GM12878 (cell line): ENCODE results near the gene CTRL. TPM values are rescaled to one million over a fixed set of nuclear protein-coding genes. Genes with fewer than 3 reads are reported as not detected.

Source experiments
- ATAC-seq: fragments of 200-7000 bp; cut with Tn5 transposase; 3 replicates; pipeline ENCODE4 v1.9.1; 2020; ENCODE audit warnings: mild to moderate bottlenecking, moderate library complexity
- BruUV-seq: library from RNA; stranded (reverse); fragments of 400-500 nt; replicated peaks from 2 replicates; lab custom pipeline; 2021; lab: Mats Ljungman, UMichigan
- CTCF ChIA-PET: fragments of 300-600 bp; sonication (Branson Sonifier 250); formaldehyde crosslinking; extraction: SDS; loops from one replicate; lab custom pipeline; 2021; ENCODE audit warnings: inconsistent platforms; lab: Yijun Ruan, JAX
- POLR2A ChIA-PET: fragments of 350-600 bp; formaldehyde crosslinking; extraction: SDS; loops from one replicate; lab custom pipeline; 2021; ENCODE audit warnings: inconsistent platforms; lab: Charles Lee
- RAD21 ChIA-PET: fragments of 300-600 bp; sonication (Branson Sonifier 250); formaldehyde crosslinking; loops from one replicate; lab custom pipeline; 2023; ENCODE audit warnings: antibody characterized with exemption; ENCODE audit not compliant: unreplicated experiment; lab: Charles Lee
- SMC1A ChIA-PET: fragments of 300-600 bp; sonication (Branson Sonifier 250); formaldehyde crosslinking; loops from one replicate; lab custom pipeline; 2023; ENCODE audit not compliant: unreplicated experiment, uncharacterized antibody; lab: Charles Lee
- DNase-seq: peaks from one replicate; pipeline ENCODE4 v3.0.0-alpha.2; 2011; ENCODE audit warnings: low read depth, low spot score
- FAIRE-seq: peaks from 3 replicates; lab custom pipeline; 2011; peaks lifted over from hg19 to GRCh38; lab: Jason Lieb, UNC
- H2AFZ ChIP-seq: 2 replicates; pipeline ENCODE4 v1.6.0; 2011; ENCODE audit warnings: low read depth, low read length, control low read depth; ENCODE audit not compliant: control insufficient read depth
- H3K27ac ChIP-seq: 2 replicates; pipeline ENCODE4 v1.5.1; 2011; ENCODE audit warnings: control low read depth; ENCODE audit not compliant: control insufficient read depth, insufficient read depth
- H3K27me3 ChIP-seq, 2 experiments: replicated peaks in 1 of 2; 2 replicates each; pipeline versions ENCODE4 v1.6.0 to v1.6.1; 2011; ENCODE audit warnings: low read length in 1 of 2; ENCODE audit not compliant: control insufficient read depth in 2 of 2, insufficient read depth in 2 of 2
- H3K36me3 ChIP-seq, 2 experiments: 2 replicates each; pipeline ENCODE4 v1.5.1; 2011; ENCODE audit warnings: low read length in 1 of 2; ENCODE audit not compliant: control insufficient read depth in 2 of 2, insufficient read depth in 2 of 2
- H3K4me1 ChIP-seq: 2 replicates; pipeline ENCODE4 v1.6.1; 2011; ENCODE audit warnings: mild to moderate bottlenecking, low read length, moderate library complexity, mixed read lengths; ENCODE audit not compliant: control insufficient read depth, insufficient read depth
- H3K4me2 ChIP-seq: 2 replicates; pipeline ENCODE4 v1.6.0; 2011; ENCODE audit warnings: control low read depth; ENCODE audit not compliant: control insufficient read depth, insufficient read depth
- H3K4me3 ChIP-seq: fragments of 200-600 bp; sonication (generic); 2 replicates; pipeline ENCODE4 v1.5.1; 2016
- H3K79me2 ChIP-seq: 2 replicates; pipeline ENCODE4 v1.6.0; 2011; ENCODE audit warnings: low read length; ENCODE audit not compliant: control insufficient read depth, insufficient read depth
- H3K9ac ChIP-seq: 2 replicates; pipeline ENCODE4 v1.8.0; 2011; ENCODE audit warnings: low read length, control low read depth, mixed read lengths; ENCODE audit not compliant: control insufficient read depth, insufficient read depth
- H3K9me3 ChIP-seq: replicated peaks from 3 replicates; pipeline ENCODE4 v1.5.1; 2011; ENCODE audit warnings: mild to moderate bottlenecking, low read length; ENCODE audit not compliant: control insufficient read depth, insufficient read depth
- H4K20me1 ChIP-seq: 2 replicates; pipeline ENCODE4 v1.6.0; 2011; ENCODE audit not compliant: control insufficient read depth, insufficient read depth
- CEBPZ ChIP-seq: fragments of 150-350 bp; IDR thresholded peaks from 2 replicates; pipeline ENCODE4 v1.6.1; 2016; ENCODE audit warnings: low read depth, low read length
- DPF2 ChIP-seq: fragments of 450-650 bp; IDR thresholded peaks from 2 replicates; pipeline ENCODE4 v1.6.1; 2017; ENCODE audit warnings: mild to moderate bottlenecking
- FOS ChIP-seq: IDR thresholded peaks from 3 replicates; pipeline ENCODE4 v1.6.1; 2011; ENCODE audit warnings: borderline replicate concordance; ENCODE audit not compliant: insufficient read length; ENCODE audit errors: extremely low read depth
- HCFC1 ChIP-seq: fragments of 150-350 bp; IDR thresholded peaks from 2 replicates; pipeline ENCODE4 v1.6.1; 2014; ENCODE audit warnings: low read length
- MXI1 ChIP-seq: fragments of 150-350 bp; IDR thresholded peaks from 2 replicates; pipeline ENCODE4 v1.6.1; 2011; ENCODE audit warnings: low read depth, mild to moderate bottlenecking, inconsistent platforms, low read length, improper control_type of control experiment
- NFYA ChIP-seq: IDR thresholded peaks from 2 replicates; pipeline ENCODE4 v1.6.1; 2011; ENCODE audit warnings: low read depth, mild to moderate bottlenecking, low read length, improper control_type of control experiment, borderline replicate concordance
- NR2C2 ChIP-seq: IDR thresholded peaks from 2 replicates; pipeline ENCODE4 v1.6.1; 2011; ENCODE audit warnings: borderline replicate concordance, low read depth; ENCODE audit not compliant: control insufficient read depth, insufficient read length
- ZBTB11 ChIP-seq: fragments of 450-650 bp; formaldehyde crosslinking; IDR thresholded peaks from 2 replicates; pipeline ENCODE4 v1.5.0; 2022; ENCODE audit warnings: mild to moderate bottlenecking, missing genetic modification characterization
- ZNF384 ChIP-seq: IDR thresholded peaks from 2 replicates; pipeline ENCODE4 v1.6.1; 2012; ENCODE audit warnings: low read depth, mild to moderate bottlenecking, low read length, improper control_type of control experiment, borderline replicate concordance
- ZNF622 ChIP-seq: fragments of 450-650 bp; IDR thresholded peaks from 2 replicates; pipeline ENCODE4 v1.6.1; 2017; ENCODE audit warnings: mild to moderate bottlenecking, inconsistent platforms
- WGBS: methylation state at CpG from one replicate; pipeline ENCODE4 v1.1.6; 2016; ENCODE audit warnings: low lambda C conversion rate; ENCODE audit not compliant: insufficient replicate concordance, insufficient coverage; ENCODE audit errors: missing lambda C conversion rate; 5-methylcytosine and 5-hydroxymethylcytosine counted together
- in situ Hi-C: fragments of 300-500 bp; cut with MboI; formaldehyde crosslinking; loops from 9 replicates; pipeline ENCODE4 v1.14.3; 2018; ENCODE audit warnings: mixed read lengths
- intact Hi-C: fragments of 100-400 bp; cut with micrococcal nuclease; formaldehyde crosslinking; loops from one replicate; pipeline ENCODE4 v1.14.2; 2022; ENCODE audit not compliant: unreplicated experiment
- polyA plus RNA-seq, 11 experiments: library from polyadenylated mRNA; depleted of rRNA in 4 of 11; unstranded in 6 of 11; stranded (reverse) in 5 of 11; fragments of >200 nt; fragmentation: Nextera tagmentation in 4 of 11; fragmentation: Illumina TruSeq in 1 of 11; extraction: Ambion mirVana in 4 of 11; extraction: Trizol in 1 of 11; gene quantifications; 1 replicate in 1 of 11; 2 replicates in 10 of 11; pipeline versions ENCODE4 v1.2.1 to v1.2.3, GENCODE V29; 2011 to 2016; ENCODE audit warnings: inconsistent platforms in 2 of 11, missing spikeins in 2 of 11, low read depth in 1 of 11
- total RNA-seq, 4 experiments: library from RNA; depleted of rRNA in 3 of 4; stranded (reverse); fragments of >200 nt in 3 of 4; fragmentation: Illumina TruSeq in 1 of 4; extraction: Trizol in 1 of 4; gene quantifications; 2 replicates each; pipeline versions ENCODE4 v1.2.1 to v1.2.3, GENCODE V29; 2013 to 2021

The CTRL gene
- total and polyA plus RNA-seq, 10 of the 15 experiments (the other 5 are each of a cell fraction or from before 2014, with no cell fraction given), result 1.1 to 4.9 (median 2.6) TPM

GRCh38 chr16:67923414-67924116 is 8.1 kb downstream of the CTRL start:
- no peaks in the 10 kb centered on the region for H3K9me3 ChIP-seq
- no peak for FAIRE-seq
- DNase-seq, result no peak
- no peaks in the 10 kb centered on the region for H3K27me3 ChIP-seq
- peaks cover 0 to 8% of the 10 kb centered on the region in 2 experiments; a peak in 2 of 4 replicates for H3K36me3 ChIP-seq
- CTCF ChIA-PET, result no interaction called here
- RAD21 ChIA-PET, result no interaction called here
- POLR2A ChIA-PET, result no interaction called here
- intact Hi-C loops (loop anchor here (10.0 kb wide), 1 partner anchor 399 kb away; the partner anchor contains the start of gene RIPOR1), in situ Hi-C loops (no loop called here)
- 85% methylated on average over 10 of the region's 10 CpGs for WGBS
- no peak overlapping the region for H3K27ac ChIP-seq
- H4K20me1 ChIP-seq, result no peaks in the 10 kb centered on the region
- H2AFZ ChIP-seq, result no peak overlapping the region
- ATAC-seq, result no peak
- SMC1A ChIA-PET, result no interaction called here
- H3K9ac ChIP-seq, result no peak overlapping the region
- BruUV-seq, result no TSS peak
- TF ChIP-seq DPF2 (no peak), ZNF622 (no peak), ZNF384 (no peak), CEBPZ (no peak), NR2C2 (no peak), FOS (no peak), HCFC1 (no peak), NFYA (no peak), MXI1 (no peak), ZBTB11 (CRISPR knock-in tag) (no peak)
- TF ChIP-seq, all 136 proteins: peak for 0
- H3K4me3 ChIP-seq, result no peak overlapping the region
- H3K79me2 ChIP-seq, result no peaks in the 10 kb centered on the region
- no peaks in the 10 kb centered on the region; the same call in 1 of the 2 replicates for H3K4me1 ChIP-seq
- H3K4me2 ChIP-seq, result no peak overlapping the region
